ENCODE data around the gene CSTPP1. TPM values are rescaled to one million over a fixed set of nuclear protein-coding genes. Genes with fewer than 3 reads are reported as not detected.
"Not testable (repeated sequence)": the region's sequence is repeated elsewhere in the genome, so short reads cannot be mapped to it uniquely, and the experiment has no call there.

CSTPP1 gene
- total and polyA plus RNA-seq, 2 donors: 20.7 to 20.9 TPM

- no peak for DNase-seq (ENCODE audit: extremely low spot score)
- no peak overlapping the region for H3K27ac ChIP-seq (ENCODE audit: low read depth)
- WGBS: 89% methylated on average over 1 of the region's 1 CpG
Observed at GRCh38 chr11:46949297-46949696, 12.7 kb downstream of the CSTPP1 start.

GRCh38 chr11:46951864-46952263 is 15.3 kb downstream of the CSTPP1 start:
- Histone ChIP-seq H3K36me3 (ENCODE audit: insufficient read depth) (peaks cover 2% of the 10 kb centered on the region), H3K4me1 (ENCODE audit: insufficient read depth) (no peaks in the 10 kb centered on the region), H3K4me3 (ENCODE audit: low read depth, low read length) (no peak overlapping the region), H3K27ac (ENCODE audit: low read depth) (no peak overlapping the region)
- 99% methylated on average over 1 of the region's 1 CpG for WGBS
- no peak for DNase-seq (ENCODE audit: extremely low spot score)

More at GRCh38 chr11:46949297-46949696, 12.7 kb downstream of the CSTPP1 start:
- Histone ChIP-seq H3K36me3 (ENCODE audit: insufficient read depth) (no peaks in the 10 kb centered on the region), H3K4me3 (ENCODE audit: low read depth, low read length) (no peak overlapping the region), H3K4me1 (ENCODE audit: insufficient read depth) (no peaks in the 10 kb centered on the region)

- Histone ChIP-seq H3K4me1 (ENCODE audit: insufficient read depth) (no peaks in the 10 kb centered on the region), H3K36me3 (ENCODE audit: insufficient read depth) (peaks cover 2% of the 10 kb centered on the region), H3K27ac (ENCODE audit: low read depth) (no peak overlapping the region), H3K4me3 (ENCODE audit: low read depth, low read length) (no peak overlapping the region)
- 63% methylated on average over 2 of the region's 2 CpGs for WGBS
- no peak for DNase-seq (ENCODE audit: extremely low spot score)
Observed at GRCh38 chr11:46952553-46952952, 16.0 kb downstream of the CSTPP1 start.

GRCh38 chr11:46953093-46953492 is 16.5 kb downstream of the CSTPP1 start:
- Histone ChIP-seq H3K4me1 (ENCODE audit: insufficient read depth) (no peaks in the 10 kb centered on the region), H3K27ac (ENCODE audit: low read depth) (no peak overlapping the region), H3K4me3 (ENCODE audit: low read depth, low read length) (no peak overlapping the region), H3K36me3 (ENCODE audit: insufficient read depth) (peaks cover 2% of the 10 kb centered on the region)
- 94% methylated on average over 5 of the region's 5 CpGs for WGBS
- DNase-seq (ENCODE audit: extremely low spot score): no peak

- H3K36me3 ChIP-seq (ENCODE audit: insufficient read depth): peaks cover 4% of the 10 kb centered on the region
- H3K4me1 ChIP-seq (ENCODE audit: insufficient read depth): no peaks in the 10 kb centered on the region
- WGBS: 100% methylated on average over 1 of the region's 1 CpG
- H3K4me3 ChIP-seq (ENCODE audit: low read depth, low read length): no peak overlapping the region
- H3K27ac ChIP-seq (ENCODE audit: low read depth): no peak overlapping the region
- no peak for DNase-seq (ENCODE audit: extremely low spot score)
Observed at GRCh38 chr11:46958777-46959176, 22.2 kb downstream of the CSTPP1 start.

GRCh38 chr11:46961041-46961440 is 24.5 kb downstream of the CSTPP1 start:
- H3K36me3 ChIP-seq (ENCODE audit: insufficient read depth): peaks cover 4% of the 10 kb centered on the region
- H3K27ac ChIP-seq (ENCODE audit: low read depth): no peak overlapping the region
- no peak overlapping the region for H3K4me3 ChIP-seq (ENCODE audit: low read depth, low read length)
- DNase-seq (ENCODE audit: extremely low spot score): no peak
- H3K4me1 ChIP-seq (ENCODE audit: insufficient read depth): no peaks in the 10 kb centered on the region
- 98% methylated on average over 2 of the region's 2 CpGs for WGBS

GRCh38 chr11:46961886-46962285 is 25.3 kb downstream of the CSTPP1 start:
- not testable (repeated sequence) for H3K36me3 ChIP-seq (ENCODE audit: insufficient read depth); H3K4me1 ChIP-seq (ENCODE audit: insufficient read depth); DNase-seq (ENCODE audit: extremely low spot score); H3K4me3 ChIP-seq (ENCODE audit: low read depth, low read length); H3K27ac ChIP-seq (ENCODE audit: low read depth)
- WGBS: 92% methylated on average over 3 of the region's 3 CpGs

- no peak overlapping the region for H3K4me3 ChIP-seq (ENCODE audit: low read depth, low read length)
- DNase-seq (ENCODE audit: extremely low spot score): no peak
- WGBS: 97% methylated on average over 3 of the region's 3 CpGs
Observed at GRCh38 chr11:46963844-46964243, 27.3 kb downstream of the CSTPP1 start.

GRCh38 chr11:46966773-46967172 is 30.2 kb downstream of the CSTPP1 start:
- no peak overlapping the region for H3K27ac ChIP-seq (ENCODE audit: low read depth)
- WGBS: 74% methylated on average over 2 of the region's 2 CpGs
- no peaks in the 10 kb centered on the region for H3K36me3 ChIP-seq (ENCODE audit: insufficient read depth)
- H3K4me3 ChIP-seq (ENCODE audit: low read depth, low read length): no peak overlapping the region
- no peaks in the 10 kb centered on the region for H3K4me1 ChIP-seq (ENCODE audit: insufficient read depth)
- DNase-seq (ENCODE audit: extremely low spot score): no peak

More at GRCh38 chr11:46963844-46964243, 27.3 kb downstream of the CSTPP1 start:
- H3K27ac ChIP-seq (ENCODE audit: low read depth): no peak overlapping the region
- no peaks in the 10 kb centered on the region for H3K4me1 ChIP-seq (ENCODE audit: insufficient read depth)
- peaks cover 3% of the 10 kb centered on the region for H3K36me3 ChIP-seq (ENCODE audit: insufficient read depth)

GRCh38 chr11:46967962-46968361 is 31.4 kb downstream of the CSTPP1 start:
- no peak for DNase-seq (ENCODE audit: extremely low spot score)
- no peak overlapping the region for H3K27ac ChIP-seq (ENCODE audit: low read depth)
- 98% methylated on average over 2 of the region's 2 CpGs for WGBS
- no peaks in the 10 kb centered on the region for H3K4me1 ChIP-seq (ENCODE audit: insufficient read depth)
- no peak overlapping the region for H3K4me3 ChIP-seq (ENCODE audit: low read depth, low read length)
- no peaks in the 10 kb centered on the region for H3K36me3 ChIP-seq (ENCODE audit: insufficient read depth)

- no peak overlapping the region for H3K27ac ChIP-seq (ENCODE audit: low read depth)
- no peaks in the 10 kb centered on the region for H3K4me1 ChIP-seq (ENCODE audit: insufficient read depth)
- 93% methylated on average over 2 of the region's 2 CpGs for WGBS
- DNase-seq (ENCODE audit: extremely low spot score): no peak
- H3K4me3 ChIP-seq (ENCODE audit: low read depth, low read length): no peak overlapping the region
- H3K36me3 ChIP-seq (ENCODE audit: insufficient read depth): no peaks in the 10 kb centered on the region
Observed at GRCh38 chr11:46969379-46969778, 32.8 kb downstream of the CSTPP1 start.

- Histone ChIP-seq H3K4me3 (ENCODE audit: low read depth, low read length) (no peak overlapping the region), H3K27ac (ENCODE audit: low read depth) (no peak overlapping the region), H3K4me1 (ENCODE audit: insufficient read depth) (no peaks in the 10 kb centered on the region), H3K36me3 (ENCODE audit: insufficient read depth) (no peaks in the 10 kb centered on the region)
- WGBS: 88% methylated on average over 3 of the region's 3 CpGs
- no peak for DNase-seq (ENCODE audit: extremely low spot score)
Observed at GRCh38 chr11:46970913-46971625, 34.5 kb downstream of the CSTPP1 start.

- Histone ChIP-seq H3K36me3 (ENCODE audit: insufficient read depth) (no peaks in the 10 kb centered on the region), H3K4me3 (ENCODE audit: low read depth, low read length) (no peak overlapping the region)
Observed at GRCh38 chr11:46972343-46972742, 35.8 kb downstream of the CSTPP1 start.

GRCh38 chr11:46972821-46973220 is 36.3 kb downstream of the CSTPP1 start:
- no peak overlapping the region for H3K4me3 ChIP-seq (ENCODE audit: low read depth, low read length)
- 86% methylated on average over 2 of the region's 2 CpGs for WGBS
- no peak overlapping the region for H3K27ac ChIP-seq (ENCODE audit: low read depth)
- DNase-seq (ENCODE audit: extremely low spot score): no peak
- H3K4me1 ChIP-seq (ENCODE audit: insufficient read depth): peaks cover 1% of the 10 kb centered on the region
- no peaks in the 10 kb centered on the region for H3K36me3 ChIP-seq (ENCODE audit: insufficient read depth)

More at GRCh38 chr11:46972343-46972742, 35.8 kb downstream of the CSTPP1 start:
- H3K27ac ChIP-seq (ENCODE audit: low read depth): no peak overlapping the region
- no peaks in the 10 kb centered on the region for H3K4me1 ChIP-seq (ENCODE audit: insufficient read depth)
- 84% methylated on average over 2 of the region's 2 CpGs for WGBS
- no peak for DNase-seq (ENCODE audit: extremely low spot score)
